Effector memory CD8-positive, alpha-beta T cell (primary cell): ENCODE results near the gene MYO3A.
A peak's percentile ranks its signal among the peaks of the same experiment; 100 is the strongest.

ENCODE experiments used
- ATAC-seq: fragments of 150-1000 bp; cut with Tn5 transposase; replicated peaks from 2 replicates; pipeline ENCODE4 v1.10.0; 2021; ENCODE audit warnings: mild to moderate bottlenecking, moderate library complexity
- DNase-seq, 3 experiments: peaks; one replicate each; pipeline ENCODE4 v3.0.0; 2021
- H3K27ac Mint-ChIP-seq, 2 donors: one replicate each; pipeline ENCODE4 v1.8.0; 2022; ENCODE audit warnings: mild to moderate bottlenecking in 2 of 2, mixed read lengths in 2 of 2, moderate library complexity in 2 of 2
- H3K27me3 Mint-ChIP-seq, 2 donors: one replicate each; pipeline ENCODE4 v1.8.0; 2022; ENCODE audit warnings: mixed read lengths in 2 of 2
- H3K36me3 Mint-ChIP-seq: one replicate; pipeline ENCODE4 v1.8.0; 2022; ENCODE audit warnings: mild to moderate bottlenecking, moderate library complexity, mixed read lengths; ENCODE audit not compliant: insufficient read depth
- H3K4me1 Mint-ChIP-seq, 2 donors: one replicate each; pipeline ENCODE4 v1.8.0; 2022; ENCODE audit warnings: low read depth in 2 of 2, mixed read lengths in 2 of 2
- H3K4me3 Mint-ChIP-seq, 2 donors: one replicate each; pipeline ENCODE4 v1.8.0; 2022; ENCODE audit warnings: mild to moderate bottlenecking in 2 of 2, mixed read lengths in 2 of 2, moderate library complexity in 2 of 2
- H3K9me3 Mint-ChIP-seq, 2 donors: one replicate each; pipeline ENCODE4 v1.8.0; 2022; ENCODE audit warnings: mixed read lengths in 2 of 2
- total RNA-seq, 9 experiments: gene quantifications; one replicate each; lab custom pipeline; 2026; lab: John Stamatoyannopoulos, UW

The MYO3A gene
- total RNA-seq: 0 to 1.0 (median 0) reads per million in 9 experiments

DNA sequence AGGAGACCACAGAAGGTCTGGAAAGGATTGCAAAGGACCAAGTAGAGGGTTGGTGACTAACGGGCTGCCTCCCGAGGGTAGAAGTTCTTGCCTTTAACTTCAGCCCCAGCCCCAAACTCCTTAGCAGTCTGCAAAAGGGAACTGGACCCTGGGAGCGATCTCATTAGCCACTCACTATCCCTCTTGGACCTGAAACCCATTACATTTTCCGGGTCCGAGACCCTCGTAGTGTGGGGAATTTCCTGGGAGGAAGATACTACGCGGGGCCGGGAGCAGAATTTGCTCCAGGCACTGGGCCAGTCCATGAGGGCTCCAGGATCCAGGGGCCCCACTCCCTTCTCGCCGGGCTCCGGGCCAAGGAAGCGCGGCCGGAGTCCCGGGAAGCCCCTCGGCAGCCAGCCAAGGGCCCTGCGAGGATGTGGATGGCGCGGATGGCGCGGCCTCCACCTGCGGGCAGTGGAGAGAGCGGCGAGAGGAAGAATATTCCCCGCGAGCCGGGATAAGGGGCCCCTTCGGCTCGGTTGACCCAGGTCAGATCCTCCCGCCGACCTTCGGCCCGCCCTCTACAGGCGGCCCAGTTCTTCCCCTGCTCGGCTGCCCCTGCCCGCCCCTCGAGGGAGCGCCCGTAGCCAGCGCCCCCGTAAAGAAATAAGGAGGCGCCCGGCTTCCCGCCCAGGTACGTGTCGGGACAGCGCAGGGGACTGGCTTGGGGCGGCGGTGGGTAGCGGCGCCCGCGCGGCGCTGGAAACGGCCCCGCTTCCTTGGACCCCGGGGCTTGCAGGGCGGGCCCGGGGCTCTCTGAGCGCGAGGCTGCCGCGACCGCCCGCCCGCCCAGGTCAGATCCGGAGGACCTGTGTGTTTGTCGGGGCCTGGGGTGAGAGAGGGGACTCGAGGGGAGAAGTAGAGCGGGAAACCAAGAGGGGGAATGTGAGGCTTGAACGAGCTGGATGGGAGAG lies at the start of gene MYO3A:
Gene MYO3A, plus strand, starts transcription at position 577 of the 956 bp plus-strand sequence. CDS start 17,882 bp downstream, outside the sequence.
- no peak for ATAC-seq
- Mint-ChIP-seq H3K27me3 (peaks cover 7 to 45% of the 10 kb centered on the region in 2 donors), H3K9me3 (peaks cover 3 to 6% of the 10 kb centered on the region in 2 donors), H3K27ac (no peak within 1 kb of the TSS), H3K4me3 (peak within 1 kb of the TSS in 1 of 2 donors; percentile 40), H3K36me3 (no peaks in the 10 kb centered on the region), H3K4me1 (no peaks in the 10 kb centered on the region)
- DNase-seq: no peak

GRCh38 chr10:25888627-25889026 lies 45.4 kb upstream of the MYO3A start:
- H3K27ac Mint-ChIP-seq: no peak overlapping the region
- no peak overlapping the region for H3K4me3 Mint-ChIP-seq
- H3K9me3 Mint-ChIP-seq: peaks cover 0 to 1% of the 10 kb centered on the region in 2 donors
- H3K36me3 Mint-ChIP-seq: no peaks in the 10 kb centered on the region
- DNase-seq (no peak), ATAC-seq (no peak)
- peaks cover 8% of the 10 kb centered on the region in 2 donors for H3K27me3 Mint-ChIP-seq
- no peaks in the 10 kb centered on the region for H3K4me1 Mint-ChIP-seq

GRCh38 chr10:25890995-25891394 lies 43.0 kb upstream of the MYO3A start:
- Mint-ChIP-seq H3K9me3 (peaks cover 0 to 3% of the 10 kb centered on the region in 2 donors), H3K27me3 (peaks cover 8% of the 10 kb centered on the region in 2 donors), H3K4me3 (no peak overlapping the region), H3K36me3 (no peaks in the 10 kb centered on the region), H3K27ac (no peak overlapping the region), H3K4me1 (no peaks in the 10 kb centered on the region)
- ATAC-seq: no peak
- DNase-seq: no peak

- H3K9me3 Mint-ChIP-seq: peaks cover 0 to 5% of the 10 kb centered on the region in 2 donors
- H3K4me3 Mint-ChIP-seq: no peak overlapping the region
- peaks cover 8% of the 10 kb centered on the region in 2 donors for H3K27me3 Mint-ChIP-seq
- no peaks in the 10 kb centered on the region for H3K4me1 Mint-ChIP-seq
- ATAC-seq (no peak), DNase-seq (no peak)
- no peaks in the 10 kb centered on the region for H3K36me3 Mint-ChIP-seq
- H3K27ac Mint-ChIP-seq: no peak overlapping the region
These were observed 38.2 kb upstream of the MYO3A start for GRCh38 chr10:25895856-25896255.

- ATAC-seq (no peak), DNase-seq (no peak)
- peaks cover 9 to 10% of the 10 kb centered on the region in 2 donors for H3K27me3 Mint-ChIP-seq
- H3K36me3 Mint-ChIP-seq: no peaks in the 10 kb centered on the region
- no peak overlapping the region for H3K27ac Mint-ChIP-seq
- H3K9me3 Mint-ChIP-seq: peaks cover 0 to 5% of the 10 kb centered on the region in 2 donors
- H3K4me1 Mint-ChIP-seq: no peaks in the 10 kb centered on the region
- H3K4me3 Mint-ChIP-seq: no peak overlapping the region
These were observed 37.6 kb upstream of the MYO3A start for GRCh38 chr10:25896421-25896820.

DNA sequence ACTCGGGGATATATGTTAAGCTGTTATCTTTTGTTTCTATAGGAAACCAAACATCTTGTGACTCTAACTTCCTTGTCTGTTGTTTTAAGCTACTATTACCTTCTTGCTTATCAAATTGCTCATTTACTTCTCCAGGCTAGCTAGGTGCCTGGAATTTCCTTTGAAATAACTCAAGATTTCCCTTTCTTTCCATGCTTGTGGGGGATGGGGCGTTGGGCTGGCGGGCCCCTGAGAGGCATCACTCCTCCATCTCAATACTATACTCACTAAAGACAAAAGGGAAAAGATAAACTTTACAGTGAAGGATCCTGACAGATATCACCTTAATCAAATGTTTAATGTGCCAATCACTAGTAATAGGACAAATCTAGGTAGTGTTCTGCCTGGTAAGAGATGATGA lies 34.7 kb upstream of the MYO3A start:
- ATAC-seq (no peak), DNase-seq (no peak)
- no peaks in the 10 kb centered on the region for H3K4me1 Mint-ChIP-seq
- no peak overlapping the region for H3K4me3 Mint-ChIP-seq
- H3K9me3 Mint-ChIP-seq: peaks cover 0 to 5% of the 10 kb centered on the region in 2 donors
- H3K27me3 Mint-ChIP-seq: peaks cover 11 to 14% of the 10 kb centered on the region in 2 donors
- no peak overlapping the region for H3K27ac Mint-ChIP-seq
- no peaks in the 10 kb centered on the region for H3K36me3 Mint-ChIP-seq

- Mint-ChIP-seq H3K27me3 (peaks cover 11 to 14% of the 10 kb centered on the region in 2 donors), H3K4me3 (no peak overlapping the region), H3K27ac (no peak overlapping the region), H3K9me3 (peaks cover 0 to 5% of the 10 kb centered on the region in 2 donors), H3K36me3 (no peaks in the 10 kb centered on the region), H3K4me1 (no peaks in the 10 kb centered on the region)
- DNase-seq: no peak
- ATAC-seq: no peak
These were observed 32.8 kb upstream of the MYO3A start for GRCh38 chr10:25901199-25901598.

DNA sequence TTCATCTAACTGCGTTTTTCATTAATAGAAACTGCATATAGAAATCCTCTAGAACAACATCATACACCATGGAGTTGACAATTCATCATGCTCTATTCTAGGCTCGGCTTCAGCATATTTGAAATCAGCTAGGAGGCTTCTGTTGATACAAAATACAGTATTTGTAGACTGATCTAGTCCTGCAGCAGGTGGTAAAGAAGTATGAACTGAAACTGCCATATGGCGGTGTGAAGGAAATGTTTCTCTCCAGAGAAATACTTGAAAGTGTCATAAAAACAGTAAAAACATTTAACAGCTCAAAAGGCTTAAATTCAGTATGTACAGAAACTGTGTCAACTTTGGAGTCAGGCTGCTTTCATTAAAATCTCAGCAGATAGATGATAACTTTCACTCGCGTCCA lies 32.0 kb upstream of the MYO3A start:
- no peak overlapping the region for H3K4me3 Mint-ChIP-seq
- H3K9me3 Mint-ChIP-seq: peaks cover 0 to 5% of the 10 kb centered on the region in 2 donors
- H3K4me1 Mint-ChIP-seq: no peaks in the 10 kb centered on the region
- no peak for DNase-seq
- no peaks in the 10 kb centered on the region for H3K36me3 Mint-ChIP-seq
- ATAC-seq: no peak
- H3K27ac Mint-ChIP-seq: no peak overlapping the region
- peaks cover 11 to 14% of the 10 kb centered on the region in 2 donors for H3K27me3 Mint-ChIP-seq

- Mint-ChIP-seq H3K36me3 (no peaks in the 10 kb centered on the region), H3K9me3 (peaks cover 3 to 8% of the 10 kb centered on the region in 2 donors), H3K27me3 (peaks cover 2 to 4% of the 10 kb centered on the region in 2 donors), H3K4me3 (no peak overlapping the region), H3K4me1 (no peaks in the 10 kb centered on the region), H3K27ac (no peak overlapping the region)
- ATAC-seq (no peak), DNase-seq (no peak)
These were observed 26.8 kb upstream of the MYO3A start for GRCh38 chr10:25907261-25907660.

DNA sequence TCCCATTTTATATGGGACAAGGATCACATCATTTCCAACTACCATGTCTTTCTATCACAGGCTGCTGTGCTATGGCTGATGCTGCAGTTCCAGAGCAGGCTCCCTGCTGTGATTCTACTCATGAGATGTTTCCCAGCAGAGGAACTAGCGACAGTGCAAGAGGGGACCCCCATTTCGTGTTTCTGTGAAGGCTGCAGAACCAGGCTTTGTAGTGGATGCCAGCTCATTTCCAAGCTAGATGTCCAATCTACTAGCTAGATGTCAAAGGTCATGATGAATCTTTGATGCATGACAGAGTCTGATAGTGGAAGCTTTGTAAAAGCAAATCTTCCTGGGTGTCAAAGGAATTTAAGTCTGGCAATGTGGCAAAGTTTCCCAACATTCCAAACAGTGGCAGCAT lies 21.2 kb upstream of the MYO3A start:
- Mint-ChIP-seq H3K27me3 (no peaks in the 10 kb centered on the region), H3K36me3 (no peaks in the 10 kb centered on the region), H3K27ac (no peak overlapping the region), H3K9me3 (peaks cover 7 to 8% of the 10 kb centered on the region in 2 donors), H3K4me3 (no peak overlapping the region), H3K4me1 (no peaks in the 10 kb centered on the region)
- no peak for DNase-seq
- no peak for ATAC-seq

DNA sequence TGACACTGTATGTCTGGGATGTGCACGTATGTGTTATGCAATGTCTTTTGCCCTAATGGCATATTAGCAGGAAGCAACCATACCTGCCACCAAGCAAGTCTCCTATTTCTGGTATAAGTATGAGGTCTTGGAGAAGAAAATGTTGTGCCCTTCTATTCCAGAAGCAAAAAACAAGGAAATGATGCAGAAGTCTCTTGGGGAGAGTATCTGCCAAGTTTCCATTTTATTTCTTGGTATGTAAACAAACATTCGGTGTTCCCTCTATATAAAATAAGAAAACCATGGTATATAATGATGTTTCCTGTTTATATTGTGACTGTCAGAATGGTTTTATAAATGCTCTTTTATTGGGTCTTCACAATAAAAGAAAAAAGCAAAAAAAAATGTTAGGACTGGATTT lies 19.3 kb upstream of the MYO3A start:
- Mint-ChIP-seq H3K27me3 (no peaks in the 10 kb centered on the region), H3K9me3 (peaks cover 0 to 4% of the 10 kb centered on the region in 2 donors), H3K27ac (no peak overlapping the region), H3K4me3 (no peak overlapping the region), H3K4me1 (no peaks in the 10 kb centered on the region), H3K36me3 (no peaks in the 10 kb centered on the region)
- DNase-seq (no peak), ATAC-seq (no peak)

DNA sequence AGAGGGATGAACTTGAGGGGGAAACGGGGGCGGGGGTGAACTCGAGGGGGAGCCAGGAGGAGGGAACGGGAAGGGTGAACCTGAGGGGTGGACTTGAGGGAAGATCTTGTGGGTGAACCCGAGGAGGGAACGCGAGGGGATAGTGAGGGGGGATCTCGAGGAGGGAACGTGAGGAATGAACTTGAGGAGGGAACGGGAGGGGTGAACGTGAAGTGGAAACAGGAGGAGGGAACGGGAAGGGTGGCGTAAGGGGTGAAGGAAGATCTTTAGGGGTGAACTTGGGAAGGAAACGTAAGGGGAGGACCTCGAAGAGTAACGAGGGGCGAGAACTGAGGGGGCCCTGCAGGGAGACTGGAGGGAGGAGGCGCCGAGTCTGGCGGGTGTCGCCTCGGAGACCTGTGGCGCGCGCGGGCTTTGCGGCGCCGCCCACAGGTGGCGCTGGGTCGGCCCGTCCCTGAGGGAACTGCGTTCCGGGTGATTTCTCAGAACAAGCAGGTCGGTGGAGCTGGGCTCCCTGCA lies 651 bp downstream of the MYO3A start:
- Mint-ChIP-seq H3K4me3 (peak overlapping the region in 1 of 2 donors; percentile 40), H3K9me3 (peaks cover 3% of the 10 kb centered on the region in 2 donors), H3K36me3 (no peaks in the 10 kb centered on the region), H3K27me3 (peaks cover 7 to 39% of the 10 kb centered on the region in 2 donors), H3K4me1 (no peaks in the 10 kb centered on the region), H3K27ac (no peak overlapping the region)
- ATAC-seq: no peak
- DNase-seq: no peak

DNA sequence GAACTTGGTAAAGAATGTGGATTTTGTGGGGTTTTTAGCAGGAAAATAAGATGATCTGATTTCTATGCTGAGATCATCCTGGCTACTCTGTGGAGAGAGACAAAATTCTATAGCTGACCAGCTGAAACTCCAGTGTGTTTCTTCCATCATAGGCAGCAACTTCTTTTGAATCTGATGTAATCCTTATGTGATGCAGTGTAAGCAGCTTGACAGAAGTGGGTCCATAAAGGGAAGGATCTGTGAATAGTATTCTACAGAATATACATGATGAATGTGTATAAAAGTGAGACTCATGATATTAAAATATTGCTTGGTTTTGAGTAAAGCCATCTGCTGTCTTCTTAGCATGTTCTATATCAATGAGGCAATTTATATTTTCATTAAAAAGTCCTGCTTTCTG lies 4.4 kb downstream of the MYO3A start:
- ATAC-seq (no peak), DNase-seq (no peak)
- peaks cover 7 to 25% of the 10 kb centered on the region in 2 donors for H3K27me3 Mint-ChIP-seq
- H3K9me3 Mint-ChIP-seq: peaks cover 0 to 3% of the 10 kb centered on the region in 2 donors
- H3K36me3 Mint-ChIP-seq: peaks cover 4% of the 10 kb centered on the region
- H3K4me3 Mint-ChIP-seq: no peak overlapping the region
- H3K27ac Mint-ChIP-seq: no peak overlapping the region
- no peaks in the 10 kb centered on the region for H3K4me1 Mint-ChIP-seq

- Mint-ChIP-seq H3K27me3 (no peaks in the 10 kb centered on the region), H3K27ac (no peak overlapping the region), H3K9me3 (peaks cover 5 to 7% of the 10 kb centered on the region in 2 donors), H3K4me1 (no peaks in the 10 kb centered on the region), H3K4me3 (no peak overlapping the region), H3K36me3 (peaks cover 4% of the 10 kb centered on the region)
- ATAC-seq (no peak), DNase-seq (no peak)
These were observed 10.7 kb downstream of the MYO3A start for GRCh38 chr10:25944771-25945170.
